HG03159 (cell line): Measurements from ENCODE around the gene POU2F2.
"Not testable (repeated sequence)": the region's sequence is repeated elsewhere in the genome, so short reads cannot be mapped to it uniquely, and the experiment has no call there.

ENCODE experiments used
- ATAC-seq: cut with Tn5 transposase; IDR thresholded peaks from one replicate; pipeline ENCODE4 v1.9.1; 2021; ENCODE audit warnings: mild to moderate bottlenecking, moderate library complexity; ENCODE audit not compliant: unreplicated experiment

POU2F2 gene

GRCh38 chr19:42105368-42105767 lies 26.9 kb downstream of the POU2F2 start:
- no peak for ATAC-seq

GRCh38 chr19:42102877-42103276 lies 29.4 kb downstream of the POU2F2 start:
- ATAC-seq = no peak

- ATAC-seq = not testable (repeated sequence)
These were observed 32.0 kb downstream of the POU2F2 start for GRCh38 chr19:42100241-42100640.

- ATAC-seq = no peak
These were observed 32.8 kb downstream of the POU2F2 start for GRCh38 chr19:42099336-42099925.

GRCh38 chr19:42098781-42099180 lies 33.5 kb downstream of the POU2F2 start:
- ATAC-seq = no peak

- ATAC-seq = no peak
These were observed 34.8 kb downstream of the POU2F2 start for GRCh38 chr19:42097461-42097860.

GRCh38 chr19:42096255-42096837 lies 35.9 kb downstream of the POU2F2 start:
- no peak for ATAC-seq

- no peak for ATAC-seq
These were observed 36.4 kb downstream of the POU2F2 start for GRCh38 chr19:42095814-42096230.

- no peak for ATAC-seq
These were observed 37.0 kb downstream of the POU2F2 start for GRCh38 chr19:42095142-42095813.

- ATAC-seq = no peak
These were observed 38.3 kb downstream of the POU2F2 start for GRCh38 chr19:42093926-42094325.

- ATAC-seq = no peak
These were observed 38.7 kb downstream of the POU2F2 start for GRCh38 chr19:42093505-42093904.

GRCh38 chr19:42092350-42092749 lies 39.9 kb downstream of the POU2F2 start:
- ATAC-seq = no peak

GRCh38 chr19:42091742-42092141 lies 40.5 kb downstream of the POU2F2 start:
- no peak for ATAC-seq

GRCh38 chr19:42091300-42091699 lies 40.9 kb downstream of the POU2F2 start:
- no peak for ATAC-seq

- ATAC-seq = no peak
These were observed 41.6 kb downstream of the POU2F2 start for GRCh38 chr19:42090672-42091071.

GRCh38 chr19:42089772-42090171 lies 42.5 kb downstream of the POU2F2 start:
- ATAC-seq = no peak

GRCh38 chr19:42089191-42089750 lies 43.0 kb downstream of the POU2F2 start:
- no peak for ATAC-seq

GRCh38 chr19:42088471-42089190 lies 43.6 kb downstream of the POU2F2 start:
- ATAC-seq = no peak

GRCh38 chr19:42086770-42087550 lies 45.3 kb downstream of the POU2F2 start:
- ATAC-seq = no peak

- ATAC-seq = no peak
These were observed 46.0 kb downstream of the POU2F2 start for GRCh38 chr19:42086188-42086736.
